HG02943 (cell line): Measurements from ENCODE around the gene ZBTB7C.

Experiments used
- ATAC-seq: cut with Tn5 transposase; IDR thresholded peaks from one replicate; pipeline ENCODE4 v1.9.1; 2021; ENCODE audit warnings: mild to moderate bottlenecking, low read depth, moderate library complexity; ENCODE audit not compliant: unreplicated experiment

ZBTB7C gene

DNA sequence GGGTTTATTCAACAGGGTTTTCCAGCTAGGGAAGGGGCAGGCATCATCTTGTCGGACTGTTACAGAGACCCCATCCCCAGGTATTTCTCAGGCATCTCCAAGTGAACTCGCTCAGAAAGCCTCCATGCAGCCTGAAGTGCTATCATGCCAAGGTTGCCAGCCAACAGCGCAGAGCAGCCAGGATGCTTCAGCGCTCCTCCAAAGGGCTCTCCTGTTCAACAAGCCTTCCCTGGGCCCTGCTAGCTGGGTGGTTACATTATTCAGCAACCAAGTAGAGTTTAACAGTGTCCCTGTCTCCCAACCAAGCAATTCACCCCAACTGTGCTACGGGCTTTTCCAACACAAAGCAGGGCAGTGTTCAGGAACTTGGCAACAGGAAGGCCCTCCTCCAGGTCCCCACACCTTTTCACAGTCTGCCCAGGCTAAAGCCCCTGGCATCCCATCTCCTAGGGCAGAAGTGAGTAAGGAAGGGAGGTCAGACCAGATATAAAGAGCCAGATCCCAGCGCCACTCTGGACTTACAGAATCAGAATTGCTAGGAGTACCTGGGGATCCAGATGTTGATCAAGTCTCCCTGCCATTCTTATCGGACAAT is 52.9 kb downstream of the ZBTB7C start:
- ATAC-seq, result no peak

DNA sequence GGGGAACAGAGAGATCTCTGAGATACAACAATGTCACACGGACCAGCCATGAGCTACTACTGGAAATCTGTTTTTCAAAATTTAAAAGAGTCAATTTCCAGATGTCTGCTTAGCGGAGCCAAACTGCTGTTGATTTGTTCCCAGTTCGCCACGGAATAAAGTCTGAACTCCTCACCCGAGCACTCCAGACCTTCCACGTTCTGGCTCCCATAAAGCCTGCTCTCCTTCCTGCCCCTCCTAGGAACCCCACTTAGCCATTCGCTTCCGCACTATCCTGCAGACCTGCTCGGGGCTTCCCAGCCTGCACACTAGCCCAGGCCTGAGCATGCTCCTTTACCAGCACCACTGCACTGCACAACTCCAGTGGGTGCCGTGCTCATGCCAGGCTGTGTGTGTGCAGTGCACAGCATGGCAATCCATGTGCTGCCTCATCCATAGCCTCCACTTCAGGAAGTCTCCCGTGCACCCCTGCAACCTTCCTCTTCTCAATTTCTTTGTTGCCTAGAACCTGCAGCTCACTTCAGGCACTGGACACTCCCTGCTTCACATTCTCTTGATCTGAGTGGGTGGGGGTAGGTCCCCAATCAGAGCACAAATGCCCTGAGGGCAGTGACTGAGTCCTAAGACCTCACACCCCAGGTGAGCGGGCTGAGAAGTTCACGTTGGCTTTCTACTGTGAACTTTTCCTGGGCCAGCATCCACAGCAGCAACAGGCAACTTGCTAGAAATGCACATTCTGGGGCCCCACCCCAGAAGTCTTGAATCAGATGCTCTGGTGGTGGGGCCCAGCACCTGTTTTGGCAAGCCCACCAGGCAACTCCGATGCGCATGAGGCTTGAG is 53.7 kb downstream of the ZBTB7C start:
- ATAC-seq, result no peak

GRCh38 chr18:48354746-48355260 is 54.4 kb downstream of the ZBTB7C start:
- ATAC-seq, result no peak

DNA sequence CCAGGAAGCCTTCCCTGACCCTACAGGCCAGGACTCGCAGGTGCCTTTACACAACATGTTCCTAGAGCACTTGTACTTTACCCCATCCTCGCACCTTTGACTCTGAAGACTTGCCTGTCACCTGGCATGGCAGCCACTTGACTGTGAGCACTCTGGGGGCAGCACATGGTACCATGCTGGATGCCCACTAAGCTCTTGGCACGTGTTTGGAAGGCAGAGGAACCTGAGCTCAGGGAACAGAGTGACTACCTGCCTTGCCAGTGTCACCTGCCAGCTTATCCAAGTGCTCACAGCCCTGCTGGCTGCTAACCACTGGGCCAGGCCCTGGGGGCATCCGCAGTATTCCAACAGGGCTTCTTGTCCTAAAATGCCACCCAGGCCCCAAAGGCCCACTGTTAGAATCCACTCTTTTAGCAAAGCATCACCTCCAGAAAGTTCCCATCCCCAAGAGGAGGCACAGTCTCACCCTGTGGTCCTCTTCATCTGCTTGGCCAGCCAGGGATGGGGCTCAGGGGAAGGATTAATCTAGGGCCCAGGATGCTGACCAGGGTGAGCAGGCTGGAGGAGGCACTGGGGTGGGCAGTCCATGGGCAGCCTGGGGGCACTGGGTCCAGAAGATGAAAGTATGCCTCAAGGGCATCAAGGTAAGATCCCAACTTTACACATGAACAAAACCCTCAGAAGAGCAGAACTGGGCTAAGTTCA is 57.0 kb downstream of the ZBTB7C start:
- no peak for ATAC-seq

DNA sequence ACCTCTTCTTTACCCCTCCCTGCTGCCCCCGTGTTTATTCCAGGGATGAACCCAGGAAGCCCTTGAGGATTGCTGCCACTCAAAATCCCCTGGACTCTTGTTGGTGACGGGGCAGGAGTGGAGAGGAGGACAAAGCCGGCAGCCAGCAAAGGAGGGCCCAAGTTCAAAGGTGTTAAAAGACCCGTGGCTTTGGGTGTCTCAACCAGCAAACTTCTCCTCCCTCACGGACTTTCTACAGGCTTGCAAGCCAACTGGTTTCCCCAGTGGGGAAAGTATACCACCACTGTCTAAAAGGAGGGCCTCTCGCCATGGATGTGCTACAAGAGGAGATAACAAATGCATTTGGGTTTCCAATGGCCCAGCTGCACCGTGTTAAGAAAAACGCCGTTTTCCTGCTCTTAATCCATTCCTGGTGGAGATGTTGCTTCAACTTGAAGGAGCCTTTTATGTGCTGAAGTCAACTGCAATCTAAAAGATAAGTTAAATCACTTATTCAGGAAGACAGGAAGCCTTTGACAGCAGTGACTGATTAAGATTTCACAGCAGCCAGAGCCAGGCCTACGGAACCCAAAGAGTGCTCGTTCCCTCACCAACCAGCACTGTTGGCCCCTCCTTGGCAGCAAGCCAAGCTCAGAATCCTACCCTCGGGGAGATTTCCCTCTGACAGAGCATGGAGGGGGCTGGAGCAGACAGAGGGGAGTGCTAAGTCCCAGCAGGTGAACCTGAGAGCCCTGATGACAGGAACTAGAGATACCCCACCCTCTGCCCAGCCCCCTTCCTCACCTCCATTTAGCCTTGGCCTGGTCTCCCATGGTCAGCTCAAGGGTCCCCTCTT is 57.8 kb downstream of the ZBTB7C start:
- ATAC-seq, result no peak

DNA sequence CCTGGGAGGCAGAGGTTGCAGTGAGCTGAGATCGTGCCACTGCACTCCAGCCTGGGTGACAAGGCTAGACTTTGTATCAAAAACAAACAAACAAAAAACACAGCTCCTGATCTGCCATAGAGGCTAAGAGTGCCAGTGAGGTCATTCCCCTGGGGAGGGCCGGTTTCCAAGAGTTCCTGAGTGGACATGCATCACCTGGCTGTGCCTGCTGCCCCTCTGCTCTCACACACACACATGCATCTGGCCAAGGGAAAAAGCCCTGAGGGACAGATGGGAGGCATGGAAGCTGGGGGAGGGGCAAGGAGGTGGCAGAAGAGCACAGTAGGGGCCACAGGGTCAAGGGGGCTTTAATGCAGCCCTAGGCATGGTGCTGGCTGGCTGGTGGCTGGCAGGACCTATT is 60.4 kb downstream of the ZBTB7C start:
- no peak for ATAC-seq

DNA sequence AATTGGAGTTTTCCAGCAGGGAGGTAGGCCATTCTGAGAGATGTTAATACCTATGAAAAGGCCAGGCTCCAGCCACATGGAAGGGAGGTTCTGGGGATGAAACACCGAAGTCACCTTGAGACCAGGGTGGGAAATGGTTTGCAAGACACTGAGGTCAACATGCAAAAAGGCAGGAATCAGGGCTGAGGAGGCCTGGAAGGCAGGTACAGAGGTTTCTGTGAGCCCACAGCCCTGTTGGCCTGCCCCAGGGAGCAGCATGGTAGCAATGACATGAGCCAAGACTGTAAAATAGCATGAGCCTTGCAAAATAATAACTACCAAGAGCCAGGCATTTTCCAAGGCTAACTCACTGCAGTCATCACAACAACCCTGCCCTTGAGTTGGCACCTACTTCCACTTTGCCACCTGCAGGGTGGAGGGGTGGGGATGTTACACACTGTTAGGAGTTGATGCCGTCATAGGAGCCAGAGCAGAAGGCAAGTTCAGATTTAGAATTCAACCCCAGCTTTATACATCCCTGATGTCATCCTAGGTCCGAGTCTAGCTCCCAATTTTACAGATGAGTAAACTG is 61.3 kb downstream of the ZBTB7C start:
- ATAC-seq, result no peak

DNA sequence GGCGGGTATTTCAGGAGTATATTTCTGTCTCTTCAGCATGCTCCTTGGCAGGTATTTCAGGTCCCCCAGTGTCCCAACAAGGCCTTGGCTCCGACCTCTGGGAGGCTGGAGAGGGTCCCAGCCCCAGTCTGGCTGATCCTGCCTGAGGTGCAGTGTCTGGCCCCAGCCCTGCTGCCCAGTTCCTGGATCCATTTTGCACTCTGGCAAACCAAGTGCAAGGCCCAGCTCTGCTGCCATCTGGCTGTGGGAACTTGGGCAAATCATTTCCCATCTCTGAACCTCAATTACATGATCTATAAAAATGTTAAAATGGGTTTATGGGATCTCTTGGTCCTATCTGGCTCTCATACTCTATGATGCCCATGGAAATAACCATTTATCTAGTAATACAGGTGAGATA is 63.6 kb downstream of the ZBTB7C start:
- ATAC-seq, result no peak

DNA sequence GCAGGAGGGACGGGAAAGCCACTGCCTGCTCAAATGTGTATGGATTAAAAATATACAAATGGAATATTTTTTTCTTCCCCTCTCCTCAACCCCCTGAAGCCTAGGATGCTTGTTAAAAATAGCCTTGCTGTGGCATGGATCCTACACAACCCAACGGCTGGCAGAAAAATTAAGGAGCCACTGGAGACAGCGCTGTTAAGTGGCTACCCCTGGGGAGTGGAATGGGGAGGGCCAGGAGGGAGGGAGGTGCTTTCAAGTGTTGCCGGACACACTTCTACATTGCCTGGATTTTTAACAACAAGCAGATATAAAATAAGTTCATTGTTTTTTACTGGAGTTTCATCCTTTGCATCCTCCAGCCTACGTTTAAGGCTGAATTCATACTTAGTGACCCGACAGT is 66.6 kb downstream of the ZBTB7C start:
- ATAC-seq, result no peak

DNA sequence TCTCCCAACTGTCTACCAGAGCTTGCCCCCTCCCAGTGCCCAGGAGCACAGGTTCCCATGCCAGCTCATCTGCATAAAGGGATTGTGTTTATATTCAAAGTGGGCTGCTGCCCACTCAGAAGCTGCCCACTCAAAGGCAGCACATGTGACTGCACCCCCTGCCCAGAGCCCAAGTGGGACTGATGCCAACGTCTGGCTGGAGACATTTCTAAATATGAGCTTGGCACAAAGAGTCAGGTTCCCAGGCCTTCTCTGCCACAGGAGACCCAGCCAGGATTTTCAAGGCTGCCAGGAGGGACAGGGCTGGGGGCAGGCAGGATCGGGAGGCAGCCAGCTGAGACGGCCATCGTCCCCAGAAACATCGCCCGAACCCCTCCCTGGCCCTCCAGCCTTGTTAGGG is 67.1 kb downstream of the ZBTB7C start:
- ATAC-seq, result no peak

- ATAC-seq, result no peak
These were observed 68.6 kb downstream of the ZBTB7C start for GRCh38 chr18:48340560-48340959.

DNA sequence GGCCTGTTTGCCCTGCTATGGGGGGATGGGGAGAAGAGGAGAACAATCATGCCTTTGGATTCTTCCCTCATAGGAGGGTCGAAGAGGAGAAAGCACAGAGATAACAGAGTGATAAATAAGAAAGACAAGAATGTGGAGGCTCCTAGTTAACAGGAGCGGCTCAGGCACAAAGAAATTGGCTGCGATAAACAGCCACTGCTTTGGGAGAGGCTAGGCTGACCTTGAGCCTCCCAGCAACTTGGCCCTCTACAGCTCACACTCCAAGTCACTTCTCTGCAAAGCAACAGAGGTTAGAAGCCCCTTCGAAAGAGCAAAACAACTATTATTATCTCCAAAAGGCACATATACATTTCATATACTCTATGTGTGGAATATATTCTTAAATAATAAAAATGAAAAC is 69.5 kb downstream of the ZBTB7C start:
- ATAC-seq, result no peak

DNA sequence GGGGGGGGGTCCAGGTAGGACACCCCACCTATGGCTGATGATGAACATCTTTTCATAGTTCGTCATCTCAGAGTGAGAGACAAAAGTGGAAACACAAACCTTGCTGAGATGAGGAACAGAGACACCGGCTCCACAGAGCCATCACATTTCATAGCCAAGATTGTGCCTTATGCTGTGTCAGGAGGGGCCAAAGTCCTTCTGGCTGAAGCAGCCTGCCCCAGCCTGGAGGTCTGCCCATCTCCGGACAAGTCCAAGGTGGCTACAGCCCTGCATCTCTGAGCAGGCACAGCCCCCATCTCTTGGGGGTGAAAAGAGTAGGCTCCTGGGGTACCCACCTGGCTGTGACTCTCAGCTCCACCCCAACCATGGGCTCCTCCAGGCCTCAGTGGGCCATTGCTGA is 70.3 kb downstream of the ZBTB7C start:
- no peak for ATAC-seq

GRCh38 chr18:48337053-48337452 is 72.1 kb downstream of the ZBTB7C start:
- ATAC-seq, result no peak

GRCh38 chr18:48336332-48336731 is 72.9 kb downstream of the ZBTB7C start:
- ATAC-seq, result no peak

- ATAC-seq, result no peak
These were observed 73.4 kb downstream of the ZBTB7C start for GRCh38 chr18:48335829-48336228.

DNA sequence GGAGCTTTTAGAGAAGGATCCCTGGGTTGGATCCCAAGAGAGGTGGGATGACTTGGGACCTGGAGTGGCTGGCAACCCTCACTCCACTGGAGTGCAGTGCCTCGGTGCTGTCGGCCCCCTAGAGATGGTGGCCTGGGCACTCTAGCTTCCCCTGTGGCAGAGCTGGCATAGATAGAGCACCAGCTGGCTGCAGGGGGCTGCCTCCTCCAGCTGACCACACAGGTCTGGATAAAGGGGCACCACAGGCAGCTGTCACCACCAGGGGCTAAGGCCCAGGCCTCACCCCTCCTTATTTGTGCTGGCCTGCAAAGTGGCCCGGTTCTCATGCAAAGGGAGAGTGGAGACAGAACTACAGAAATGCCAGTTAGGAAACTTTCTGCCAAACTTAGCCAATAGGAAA is 74.3 kb downstream of the ZBTB7C start:
- ATAC-seq, result no peak

GRCh38 chr18:48333563-48333962 is 75.6 kb downstream of the ZBTB7C start:
- no peak for ATAC-seq

- ATAC-seq, result no peak
These were observed 78.9 kb downstream of the ZBTB7C start for GRCh38 chr18:48330016-48330991.
